T-helper 1 cell (primary cell): ENCODE results near the gene CAP1.

Source experiments
- DNase-seq, 5 donors: peaks; one replicate each; pipeline ENCODE4 v3.0.0-alpha.2; 2012 to 2020

The CAP1 gene

DNA sequence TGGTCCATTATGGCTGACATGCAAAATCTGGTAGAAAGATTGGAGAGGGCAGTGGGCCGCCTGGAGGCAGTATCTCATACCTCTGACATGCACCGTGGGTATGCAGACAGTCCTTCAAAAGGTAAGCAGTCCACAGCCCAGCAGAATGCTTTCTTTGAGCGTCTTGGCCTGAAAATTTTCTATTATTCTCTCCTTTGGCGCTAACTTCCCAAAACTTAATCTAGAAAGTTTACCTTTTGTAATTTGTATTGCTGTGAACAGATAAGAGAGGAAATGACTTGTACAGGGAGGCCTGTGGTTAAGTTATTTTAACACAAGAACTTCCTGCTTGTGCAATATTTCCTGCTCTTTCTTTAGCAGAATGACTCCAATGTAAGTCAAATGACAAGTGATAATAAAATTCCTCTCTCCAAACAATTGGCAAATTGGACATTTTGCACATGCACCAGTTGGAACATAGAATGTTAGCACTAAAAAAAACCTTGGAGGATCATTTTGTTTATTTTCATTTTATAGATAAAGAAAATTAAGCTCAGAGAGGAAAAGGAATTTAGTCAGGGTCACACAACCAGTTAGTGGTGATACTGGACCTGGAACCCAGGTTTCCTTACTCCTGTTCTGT, 18.9 kb downstream of the CAP1 start:
- peak in 1 of 5 donors; percentile 75 for DNase-seq

DNA sequence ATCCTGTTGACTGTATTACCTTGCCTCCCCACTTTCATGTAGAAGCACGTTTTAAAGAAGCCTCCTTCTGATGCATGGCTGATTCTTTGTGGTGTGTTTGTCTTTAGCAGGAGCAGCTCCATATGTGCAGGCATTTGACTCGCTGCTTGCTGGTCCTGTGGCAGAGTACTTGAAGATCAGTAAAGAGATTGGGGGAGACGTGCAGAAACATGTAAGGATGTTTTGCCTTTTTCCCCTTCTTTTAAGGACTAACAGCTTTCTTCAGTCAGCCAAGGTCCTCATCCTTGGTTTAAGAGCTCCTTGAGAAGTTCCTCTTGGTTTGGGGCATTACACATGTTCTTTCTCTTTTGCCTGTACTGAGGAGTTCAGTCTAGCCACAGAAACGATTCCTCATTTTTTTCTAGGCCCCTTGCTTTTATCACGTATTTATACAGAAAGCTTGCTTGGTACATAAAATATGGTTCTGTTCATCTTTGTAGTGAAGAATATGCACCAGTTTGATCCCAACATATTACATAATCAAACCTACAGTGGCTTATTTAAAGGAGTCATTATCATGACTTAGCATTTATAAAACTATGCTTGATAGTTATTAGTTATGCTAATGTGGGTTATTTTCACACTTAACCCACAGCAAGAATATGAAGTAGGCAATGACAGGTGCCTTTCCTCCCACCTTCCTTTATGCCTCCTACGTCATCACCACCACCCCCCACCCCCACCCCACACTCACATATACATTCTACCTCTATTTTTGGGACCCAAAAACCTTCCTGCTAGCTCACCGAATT, 19.6 kb downstream of the CAP1 start:
- peak in 1 of 5 donors; percentile 45 for DNase-seq

DNA sequence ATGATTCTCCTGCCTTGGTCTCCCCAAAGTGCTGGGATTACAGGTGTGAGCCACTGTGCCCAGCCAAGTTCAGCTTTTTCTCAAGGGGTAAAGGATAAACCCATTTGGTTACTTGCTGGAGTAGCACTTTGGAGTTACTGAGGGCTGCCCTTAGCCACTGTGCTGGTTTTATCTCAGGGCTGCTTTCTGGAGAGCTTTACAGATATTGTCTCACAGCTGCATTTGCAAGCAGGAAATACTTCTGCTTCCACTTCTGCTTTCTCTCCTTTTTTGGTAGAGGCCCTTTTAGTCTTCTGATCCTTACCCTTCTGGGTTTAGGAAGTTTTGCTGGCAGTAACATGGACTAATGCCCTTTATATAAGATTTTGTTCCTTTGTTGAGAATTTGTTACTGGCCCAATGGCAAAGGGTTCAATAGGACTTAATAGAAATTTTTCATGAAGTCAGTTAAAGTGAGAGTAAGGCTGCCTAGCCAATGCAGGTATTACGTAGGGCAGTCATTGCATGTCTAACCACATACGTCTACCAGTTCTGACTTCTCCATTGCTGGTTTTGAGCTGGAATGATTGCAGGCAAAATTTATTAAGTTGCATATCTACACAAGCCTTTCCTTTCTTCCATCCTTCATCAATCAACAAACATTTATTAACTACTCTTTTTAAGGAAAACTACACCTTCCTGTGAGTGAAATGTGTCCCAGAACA, 24.4 kb downstream of the CAP1 start:
- peak in 1 of 5 donors; percentile 36 for DNase-seq

DNA sequence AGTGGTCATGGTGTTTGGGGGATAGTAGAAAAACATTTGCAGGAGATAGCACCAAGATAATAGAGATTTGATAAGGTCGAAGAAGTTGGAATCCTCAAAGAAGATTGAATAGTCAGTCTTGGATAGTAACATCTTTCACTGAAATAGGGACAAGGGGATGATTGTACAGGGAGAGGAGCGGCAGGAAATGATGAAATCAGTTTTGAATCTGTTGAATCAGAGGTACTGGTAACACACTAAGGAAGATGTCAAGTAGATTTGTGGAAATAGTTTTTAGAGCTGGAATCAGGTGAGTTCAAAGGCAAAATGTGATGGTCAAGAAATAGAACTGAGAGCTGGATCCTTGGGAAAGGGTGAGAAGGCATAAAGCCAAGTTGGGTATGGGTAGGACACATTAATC, 26.5 kb downstream of the CAP1 start:
- peak in 1 of 5 donors; percentile 44 for DNase-seq

DNA sequence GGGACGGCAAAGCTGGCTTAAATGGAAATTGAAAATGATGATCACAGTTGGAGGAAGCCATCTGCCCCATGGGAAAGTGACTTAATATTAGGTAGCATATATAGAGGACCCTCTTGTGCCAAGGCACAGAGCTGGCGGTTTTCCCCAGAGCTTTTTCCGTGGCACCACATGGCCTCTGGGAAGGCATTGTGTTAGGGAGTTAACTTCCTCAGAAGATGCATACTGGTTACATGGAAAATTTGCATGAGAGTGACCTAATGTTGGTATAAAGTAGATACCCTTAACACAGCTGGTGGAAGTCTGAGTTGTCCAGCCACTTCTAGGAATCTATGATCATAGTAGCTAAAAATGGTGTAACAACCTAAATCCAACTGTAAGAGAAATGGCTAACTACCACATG, 27.3 kb downstream of the CAP1 start:
- DNase-seq: no peak

DNA sequence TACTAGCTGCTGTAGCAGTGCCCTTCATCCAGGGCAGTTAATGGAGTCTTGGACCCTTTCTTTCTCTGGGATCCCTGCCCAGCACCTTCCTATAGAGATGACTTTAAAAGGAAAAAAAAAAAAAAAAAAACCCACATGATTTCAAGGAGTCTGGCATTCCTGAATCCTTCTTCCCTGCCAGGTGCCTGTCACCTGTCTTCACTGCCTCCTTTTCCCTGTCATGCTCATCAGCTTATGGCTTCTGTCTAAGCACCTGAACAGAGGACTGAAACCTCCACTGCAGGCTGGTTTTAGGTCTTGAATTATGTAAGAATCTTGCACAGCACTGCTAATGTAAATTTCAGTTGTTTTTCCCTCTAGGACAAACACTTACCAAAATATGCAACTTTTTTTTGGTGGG, 31.6 kb downstream of the CAP1 start:
- DNase-seq: no peak

DNA sequence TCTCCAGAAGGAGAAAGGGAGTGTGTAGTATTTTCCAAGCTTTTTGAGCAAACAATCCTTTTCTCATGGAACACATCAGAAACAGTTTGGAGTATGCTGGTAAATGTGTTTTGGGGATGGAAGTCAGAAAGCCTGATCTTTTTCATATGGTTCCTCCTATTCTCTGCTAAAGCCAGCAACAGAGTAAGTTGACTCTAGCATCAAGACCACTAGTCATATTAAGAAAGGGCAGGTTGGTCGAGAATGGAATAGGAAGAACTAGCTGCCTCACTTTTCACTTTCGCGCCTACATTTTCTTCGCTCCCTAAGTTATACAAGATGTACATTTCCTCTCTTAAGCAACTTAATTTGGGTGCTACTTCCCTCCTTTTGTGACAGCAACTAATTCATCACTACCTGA, 32.5 kb downstream of the CAP1 start:
- DNase-seq: no peak

DNA sequence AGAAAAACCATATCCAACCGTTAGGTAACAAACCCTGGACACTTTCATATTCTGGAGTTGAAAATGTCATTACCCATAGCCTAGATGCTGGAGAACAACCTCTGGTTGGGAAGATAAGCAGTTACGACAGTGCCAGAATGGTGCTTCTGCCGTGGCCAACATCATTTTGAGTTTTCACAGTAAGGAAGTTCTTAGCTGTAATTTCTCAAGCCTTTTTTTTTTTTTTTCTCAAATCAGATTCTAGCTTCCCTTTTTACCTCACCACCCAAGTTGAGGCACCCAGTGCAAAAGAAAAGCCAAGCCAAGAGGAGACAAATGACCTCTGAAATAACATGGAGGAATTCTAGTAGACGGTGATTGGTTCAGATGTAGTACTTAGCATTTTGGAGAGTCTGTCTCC, 34.7 kb downstream of the CAP1 start:
- DNase-seq: no peak

DNA sequence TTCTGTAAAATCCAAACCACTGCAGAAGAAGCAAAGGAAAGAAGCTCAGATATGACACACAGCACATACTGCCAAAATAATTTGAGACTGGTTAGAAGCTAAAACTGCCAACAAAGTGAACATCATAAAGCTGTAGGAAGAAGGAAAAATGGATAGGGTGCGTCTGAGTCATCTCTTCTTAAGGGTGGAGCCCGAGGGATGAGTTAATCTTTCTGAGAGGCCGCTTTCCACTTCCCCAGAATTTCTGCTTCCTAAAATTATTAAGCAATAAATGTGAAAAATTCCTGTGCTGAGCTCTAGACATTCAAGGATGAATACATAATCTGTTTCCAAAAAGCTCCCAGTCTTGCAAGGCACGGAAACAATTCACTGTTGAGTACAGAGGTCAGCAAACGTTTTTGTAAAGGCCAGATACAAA, 36.4 kb downstream of the CAP1 start:
- no peak for DNase-seq

DNA sequence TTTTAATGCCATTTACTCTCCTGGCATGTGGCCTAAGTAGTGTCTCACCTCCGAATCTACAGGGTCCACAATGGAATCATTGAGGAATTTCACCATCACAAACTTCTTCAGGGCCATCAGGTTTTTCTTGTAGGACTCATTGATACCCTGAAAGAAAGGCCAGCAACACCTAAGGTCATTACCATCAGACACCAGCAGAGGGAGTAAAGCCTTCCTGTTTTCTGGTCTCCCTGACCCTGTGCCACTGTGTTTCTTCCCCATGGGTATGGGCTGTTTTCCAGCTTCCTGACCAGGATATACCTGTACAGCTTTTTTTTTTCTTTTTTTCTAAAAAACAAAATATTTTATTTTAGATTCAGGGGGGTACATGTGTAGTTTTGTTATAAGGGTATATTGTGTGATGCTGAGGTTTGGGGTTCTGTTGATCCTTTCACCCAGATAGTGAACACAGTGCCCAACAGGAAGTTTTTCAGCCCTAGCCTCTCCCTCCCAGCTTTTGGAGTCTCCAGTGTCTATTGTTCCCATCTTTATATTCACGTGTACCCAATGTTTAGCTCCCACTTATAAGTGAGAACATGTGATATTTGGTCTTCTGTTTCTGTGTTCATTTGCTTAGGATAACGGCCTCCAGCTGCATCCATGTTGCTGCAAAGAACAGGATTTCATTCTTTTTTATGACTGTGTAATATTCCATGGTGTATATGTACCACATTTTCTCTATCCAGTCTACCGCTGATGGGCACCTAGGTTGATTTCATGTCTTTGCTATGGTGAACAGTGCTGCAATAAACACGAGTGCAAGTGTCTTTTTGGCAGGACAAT, 38.2 kb downstream of the CAP1 start:
- peak in 4 of 5 donors; percentile 20 to 64 (median 40) for DNase-seq

DNA sequence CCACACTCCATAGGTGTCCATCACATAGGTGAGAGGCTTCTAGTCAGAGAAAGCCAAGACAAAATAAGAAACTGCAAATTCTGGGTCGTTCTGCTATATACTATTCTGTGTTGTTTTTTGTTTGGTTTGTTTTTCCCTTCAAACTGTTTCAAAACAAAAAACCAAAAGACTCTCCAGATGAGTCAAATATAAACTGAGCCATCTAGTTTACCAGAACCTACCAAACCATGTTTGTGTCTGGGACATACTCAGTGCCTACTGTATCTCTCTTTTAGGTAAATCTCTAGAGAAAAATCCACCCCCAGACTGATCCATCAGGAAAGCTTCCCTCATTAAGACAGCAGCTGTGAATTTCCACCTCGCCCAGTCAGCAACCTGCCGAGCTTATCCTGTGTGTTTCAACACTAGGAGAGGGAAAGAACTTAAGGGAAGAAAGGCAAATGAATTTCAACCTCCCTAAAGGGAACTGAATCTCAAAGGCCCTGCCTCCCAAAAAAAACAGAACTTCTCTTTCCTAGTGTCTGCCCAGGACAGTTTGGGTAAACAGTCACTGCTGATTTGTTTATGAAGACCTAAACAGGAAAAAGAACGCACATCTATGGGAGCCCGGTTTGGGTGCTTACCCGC, 39.4 kb downstream of the CAP1 start:
- peak in 1 of 5 donors; percentile 28 for DNase-seq

DNA sequence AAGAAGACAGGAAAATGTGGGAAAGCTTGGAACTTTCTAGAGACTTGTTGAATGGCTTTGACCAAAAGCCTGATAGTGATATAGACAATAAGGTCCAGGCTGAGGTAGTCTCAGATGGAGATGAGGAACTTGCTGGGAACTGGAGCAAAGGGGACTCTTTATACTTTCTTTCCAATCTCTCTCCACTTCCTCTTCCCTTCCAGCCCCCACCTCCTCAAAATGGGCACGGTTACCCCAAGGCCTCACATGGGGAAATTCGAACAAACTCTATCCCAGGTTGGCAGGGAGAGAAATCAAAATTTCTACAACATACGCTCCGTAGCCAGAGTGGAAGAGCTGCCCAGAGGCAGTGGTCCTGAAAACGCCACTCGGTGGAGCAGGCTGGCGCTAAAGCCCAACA, 41.3 kb downstream of the CAP1 start:
- no peak for DNase-seq

DNA sequence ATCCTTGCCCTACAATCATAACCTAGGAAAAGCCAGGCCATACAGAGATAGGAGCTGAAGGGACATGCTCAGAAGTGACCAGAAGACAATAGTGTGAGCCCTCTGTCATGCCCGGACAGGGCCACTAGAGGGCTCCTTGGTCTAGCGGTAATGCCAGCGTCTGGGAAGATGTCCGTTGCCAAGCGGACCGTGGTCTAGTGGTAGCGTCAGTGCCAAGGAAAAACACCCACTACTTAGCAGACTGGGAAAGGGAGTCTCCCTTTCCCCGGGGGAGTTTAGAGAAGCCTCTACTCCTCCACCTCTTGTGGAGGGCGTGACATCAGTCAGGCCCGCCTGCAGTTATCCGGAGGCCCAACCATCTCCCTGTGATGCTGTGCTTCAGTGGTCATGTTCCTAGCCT, 44.2 kb downstream of the CAP1 start:
- DNase-seq: peak in 2 of 5 donors; percentile 6 to 17

DNA sequence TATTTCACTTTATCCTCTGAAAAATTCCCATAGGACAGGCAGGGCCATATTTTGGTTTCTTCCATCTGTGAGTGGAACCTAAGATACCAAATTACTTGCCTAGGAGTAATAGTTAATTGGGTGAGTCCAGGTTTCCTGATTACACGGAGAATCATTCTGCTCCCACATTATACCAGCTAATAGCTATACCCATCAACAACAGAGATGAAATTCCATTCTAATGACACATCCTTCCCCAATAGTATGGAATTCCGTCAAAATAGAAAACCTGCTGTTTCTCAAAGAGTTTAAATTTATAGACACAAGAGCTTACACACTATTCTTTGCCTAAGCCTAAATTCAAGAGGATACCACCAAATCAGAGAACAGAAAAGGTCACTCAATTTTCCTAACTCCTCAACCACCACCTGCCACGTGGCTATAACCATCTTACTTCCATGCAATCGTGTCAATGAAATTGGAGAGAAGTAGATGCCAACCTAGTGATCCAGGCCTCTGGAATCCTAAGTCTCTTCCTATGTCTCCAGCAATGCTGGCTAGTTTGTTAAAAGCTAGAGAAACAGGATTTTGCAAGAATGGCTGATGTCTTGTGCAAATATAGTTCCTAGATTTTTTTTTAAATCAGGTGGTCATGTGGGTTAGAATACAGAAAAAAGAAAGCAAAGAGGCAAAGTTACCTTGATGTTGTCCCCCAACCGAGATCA, 50.3 kb downstream of the CAP1 start:
- no peak for DNase-seq

DNA sequence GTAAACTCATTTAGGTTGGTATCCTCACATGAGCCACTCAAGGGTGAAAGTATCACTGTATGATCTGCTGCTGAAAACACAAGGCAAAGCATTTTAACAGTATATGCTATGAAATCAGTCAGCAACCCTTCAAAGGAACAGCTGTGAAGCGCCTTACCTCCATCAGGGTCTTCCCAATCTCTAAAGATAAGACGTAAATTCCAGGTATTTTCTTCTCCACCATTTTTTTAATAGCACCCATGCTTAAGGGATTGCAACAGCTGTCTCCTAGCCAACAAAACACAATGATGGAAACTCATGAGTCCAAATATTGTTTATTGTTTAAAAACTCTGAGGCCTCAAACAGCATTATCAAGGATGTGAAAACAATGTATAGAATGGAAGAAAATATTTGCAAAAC, 51.7 kb downstream of the CAP1 start:
- DNase-seq: no peak

DNA sequence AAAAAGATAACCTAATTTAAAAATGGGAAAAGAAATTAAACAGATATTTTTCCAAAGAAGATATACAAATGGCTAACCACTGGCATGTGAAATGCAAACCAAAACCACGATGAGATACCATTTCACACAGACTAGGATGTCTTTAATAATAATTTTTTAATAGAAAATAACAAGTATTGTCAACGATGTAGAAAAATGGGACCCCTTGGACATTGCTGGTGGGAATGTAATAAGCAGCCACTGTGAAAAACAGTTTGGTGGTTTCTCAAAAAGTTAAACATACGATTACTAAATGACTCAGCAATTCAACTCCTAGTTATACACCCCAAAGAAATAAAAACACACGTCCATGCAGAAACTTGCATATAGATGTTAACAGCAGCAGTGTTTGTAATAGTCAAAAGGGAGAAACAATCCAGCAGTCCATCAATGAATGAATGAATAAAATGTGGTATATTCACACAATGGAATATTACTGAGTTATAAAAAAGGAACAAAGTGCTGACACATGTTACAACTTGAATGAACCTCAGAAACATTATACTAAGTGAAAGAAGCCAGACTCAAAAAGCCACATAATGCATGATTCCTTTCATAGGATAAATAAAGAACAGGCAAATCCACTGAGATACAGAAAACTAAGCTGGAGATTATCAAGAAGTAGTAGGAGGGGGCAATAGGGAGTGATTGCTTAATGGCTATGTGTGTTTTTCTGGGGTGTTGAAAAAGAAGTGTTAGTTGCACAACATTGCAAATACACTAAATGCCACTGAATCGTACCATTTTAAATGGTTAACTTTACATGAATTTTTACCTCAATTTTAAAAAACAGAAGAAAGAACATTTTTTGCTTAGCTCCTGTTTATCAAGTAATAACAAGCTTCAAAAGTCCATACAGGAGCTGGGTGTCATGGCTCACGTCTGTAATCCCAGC, 52.4 kb downstream of the CAP1 start:
- DNase-seq: no peak

DNA sequence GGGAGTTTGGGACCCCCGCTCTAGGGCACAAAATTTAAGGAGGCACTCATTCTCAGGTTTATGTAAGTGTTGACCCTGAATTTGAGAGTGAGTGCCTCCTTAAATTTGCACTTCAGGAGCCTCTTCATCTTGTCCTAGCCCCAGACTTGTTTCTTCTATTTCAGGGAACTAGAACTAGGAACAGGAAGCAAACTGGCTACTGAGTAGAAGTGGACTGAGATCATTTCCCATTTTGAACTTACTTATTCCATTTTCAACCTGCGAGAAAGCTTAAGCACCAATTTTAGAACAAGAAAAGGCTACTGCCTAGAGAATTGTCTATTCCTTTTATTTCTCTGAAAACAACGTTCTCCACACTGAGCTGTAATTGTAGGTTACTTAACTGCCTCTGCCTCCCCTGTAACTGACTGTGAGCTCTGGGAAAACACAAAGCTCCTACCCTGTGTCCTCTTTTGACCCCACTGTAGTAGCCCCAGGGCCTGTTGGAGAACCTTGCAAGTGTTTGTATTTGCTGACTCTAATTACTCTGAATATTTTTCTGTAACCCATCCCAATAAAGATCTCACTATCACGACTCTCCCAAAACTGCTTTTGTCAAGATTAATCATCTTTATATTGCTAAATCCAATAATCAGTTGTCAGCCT, 54.1 kb downstream of the CAP1 start:
- DNase-seq: no peak

DNA sequence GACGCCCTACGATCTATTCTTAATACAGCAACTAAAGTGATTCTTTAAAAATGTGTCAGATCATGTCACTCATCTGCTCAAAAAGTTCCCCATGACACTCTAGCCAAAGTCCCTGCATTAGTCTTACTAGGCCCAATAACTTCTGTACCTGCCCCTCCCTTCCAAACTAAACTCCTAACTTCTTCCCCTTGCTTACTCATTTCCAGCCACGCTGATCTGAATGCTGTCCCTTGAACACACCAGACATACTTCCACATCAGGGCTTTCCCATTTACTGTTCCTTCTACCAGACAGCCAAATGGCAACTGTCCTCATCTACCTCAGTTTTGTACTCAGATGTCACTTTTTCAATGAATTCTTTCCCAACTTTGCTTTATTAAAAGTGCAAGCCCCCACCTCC, 55.3 kb downstream of the CAP1 start:
- no peak for DNase-seq

DNA sequence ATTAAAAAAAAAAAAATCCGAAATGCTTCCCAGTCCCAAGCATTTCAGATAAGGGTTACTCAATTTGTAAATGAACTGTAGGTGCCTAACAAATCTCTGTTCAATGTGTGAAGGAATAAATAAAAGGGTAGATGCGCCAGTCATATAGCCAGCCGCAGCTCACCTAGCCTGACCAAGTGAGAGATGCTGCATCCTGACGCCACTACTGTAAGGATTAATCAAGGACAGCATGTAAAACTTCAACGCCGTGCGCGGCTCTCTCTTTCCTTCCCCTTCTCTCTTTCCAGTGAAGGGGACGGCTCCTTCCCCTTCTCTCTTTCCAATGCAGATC, 56.1 kb downstream of the CAP1 start:
- peak in 1 of 5 donors; percentile 1 for DNase-seq
